Hepatocyte (in vitro differentiated cells): ENCODE results near the gene NDST1.

Experiments
- EZH2 ChIP-seq: fragments of 200-600 bp; sonication (generic); IDR thresholded peaks from 2 replicates; pipeline ENCODE4 v1.6.1; 2016; ENCODE audit warnings: antibody characterized with exemption, mild to moderate bottlenecking, borderline replicate concordance
- EZH2phosphoT487 ChIP-seq: fragments of 200-600 bp; sonication (generic); IDR thresholded peaks from one replicate; pipeline ENCODE4 v1.6.1; 2018; ENCODE audit warnings: antibody characterized with exemption, mild to moderate bottlenecking, low read depth, moderate library complexity; ENCODE audit not compliant: unreplicated experiment, severe bottlenecking
- TF ChIP-seq, protein P1 (sequence below): fragments of 200-600 bp; sonication (generic); IDR thresholded peaks from 2 replicates; pipeline ENCODE4 v1.5.1; 2016; ENCODE audit warnings: antibody characterized with exemption, mild to moderate bottlenecking; ENCODE audit not compliant: poor library complexity

DNA sequence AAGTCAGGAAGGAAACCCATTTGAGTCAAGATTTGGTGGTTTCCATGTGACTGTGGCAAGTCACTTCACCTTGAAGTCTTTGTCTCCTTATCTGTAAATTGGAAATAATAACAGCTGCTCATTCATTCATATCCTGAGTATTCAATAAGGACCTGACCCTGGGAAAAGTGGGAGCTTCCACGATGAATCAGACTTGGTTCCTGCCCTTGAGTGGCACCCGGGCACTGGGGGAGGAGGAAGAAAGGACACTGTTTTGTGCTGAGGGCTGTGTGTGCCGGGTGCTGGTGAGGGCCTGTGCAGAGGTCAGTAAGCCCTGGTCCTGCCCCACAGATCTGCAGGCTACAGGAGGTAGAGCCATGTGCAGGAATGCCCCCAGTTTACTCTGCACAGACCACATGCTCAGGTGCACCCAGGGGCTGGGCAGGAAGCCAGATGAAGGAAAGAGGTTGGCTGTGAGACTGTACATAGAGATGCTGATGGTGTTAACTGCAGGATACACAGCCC lies 6.8 kb downstream of the NDST1 start:
- TF ChIP-seq, protein P1, sequence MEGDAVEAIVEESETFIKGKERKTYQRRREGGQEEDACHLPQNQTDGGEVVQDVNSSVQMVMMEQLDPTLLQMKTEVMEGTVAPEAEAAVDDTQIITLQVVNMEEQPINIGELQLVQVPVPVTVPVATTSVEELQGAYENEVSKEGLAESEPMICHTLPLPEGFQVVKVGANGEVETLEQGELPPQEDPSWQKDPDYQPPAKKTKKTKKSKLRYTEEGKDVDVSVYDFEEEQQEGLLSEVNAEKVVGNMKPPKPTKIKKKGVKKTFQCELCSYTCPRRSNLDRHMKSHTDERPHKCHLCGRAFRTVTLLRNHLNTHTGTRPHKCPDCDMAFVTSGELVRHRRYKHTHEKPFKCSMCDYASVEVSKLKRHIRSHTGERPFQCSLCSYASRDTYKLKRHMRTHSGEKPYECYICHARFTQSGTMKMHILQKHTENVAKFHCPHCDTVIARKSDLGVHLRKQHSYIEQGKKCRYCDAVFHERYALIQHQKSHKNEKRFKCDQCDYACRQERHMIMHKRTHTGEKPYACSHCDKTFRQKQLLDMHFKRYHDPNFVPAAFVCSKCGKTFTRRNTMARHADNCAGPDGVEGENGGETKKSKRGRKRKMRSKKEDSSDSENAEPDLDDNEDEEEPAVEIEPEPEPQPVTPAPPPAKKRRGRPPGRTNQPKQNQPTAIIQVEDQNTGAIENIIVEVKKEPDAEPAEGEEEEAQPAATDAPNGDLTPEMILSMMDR: no peak
- TF ChIP-seq EZH2: no peak
- TF ChIP-seq EZH2phosphoT487: no peak
